ENCODE results near the gene C11orf68. TPM values are rescaled to one million over a fixed set of nuclear protein-coding genes. Genes with fewer than 3 reads are reported as not detected.

C11orf68 gene
- total RNA-seq, 6 experiments from 2014 or later = 79.0 to 94.6 (median 85.0) TPM

DNA sequence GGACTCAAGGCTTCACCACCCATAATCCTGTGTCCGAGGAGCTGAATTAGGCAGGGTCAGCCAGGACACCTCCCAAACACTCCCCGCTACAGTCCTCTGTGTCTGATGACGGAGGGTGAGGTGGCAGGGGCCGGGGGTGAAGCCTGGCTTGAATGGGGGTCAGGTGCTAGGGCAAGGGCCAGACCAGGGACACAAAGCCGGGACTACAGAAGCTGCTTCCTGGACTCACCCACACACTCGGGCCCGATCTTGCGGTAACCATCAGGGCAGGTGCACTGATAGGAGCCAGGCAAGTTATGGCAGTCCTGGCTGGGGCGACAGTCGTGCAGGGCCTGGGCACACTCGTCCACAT lies 48.6 kb downstream of the C11orf68 start:
- peaks cover 38% of the 10 kb centered on the region for H3K36me3 Mint-ChIP-seq (ENCODE audit: low read depth)
- no peak for DNase-seq
- H3K4me3 Mint-ChIP-seq = peak overlapping the region; percentile 95
- peaks cover 45% of the 10 kb centered on the region for H3K4me1 Mint-ChIP-seq (ENCODE audit: low read depth)
- TF ChIP-seq, protein P1, sequence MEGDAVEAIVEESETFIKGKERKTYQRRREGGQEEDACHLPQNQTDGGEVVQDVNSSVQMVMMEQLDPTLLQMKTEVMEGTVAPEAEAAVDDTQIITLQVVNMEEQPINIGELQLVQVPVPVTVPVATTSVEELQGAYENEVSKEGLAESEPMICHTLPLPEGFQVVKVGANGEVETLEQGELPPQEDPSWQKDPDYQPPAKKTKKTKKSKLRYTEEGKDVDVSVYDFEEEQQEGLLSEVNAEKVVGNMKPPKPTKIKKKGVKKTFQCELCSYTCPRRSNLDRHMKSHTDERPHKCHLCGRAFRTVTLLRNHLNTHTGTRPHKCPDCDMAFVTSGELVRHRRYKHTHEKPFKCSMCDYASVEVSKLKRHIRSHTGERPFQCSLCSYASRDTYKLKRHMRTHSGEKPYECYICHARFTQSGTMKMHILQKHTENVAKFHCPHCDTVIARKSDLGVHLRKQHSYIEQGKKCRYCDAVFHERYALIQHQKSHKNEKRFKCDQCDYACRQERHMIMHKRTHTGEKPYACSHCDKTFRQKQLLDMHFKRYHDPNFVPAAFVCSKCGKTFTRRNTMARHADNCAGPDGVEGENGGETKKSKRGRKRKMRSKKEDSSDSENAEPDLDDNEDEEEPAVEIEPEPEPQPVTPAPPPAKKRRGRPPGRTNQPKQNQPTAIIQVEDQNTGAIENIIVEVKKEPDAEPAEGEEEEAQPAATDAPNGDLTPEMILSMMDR (IDR thresholded peaks at IDR 0.05) = no peak
- peaks cover 23% of the 10 kb centered on the region for H3K27me3 Mint-ChIP-seq (ENCODE audit: insufficient read depth)
- peak overlapping the region; percentile 94 for H3K27ac Mint-ChIP-seq
- H3K9me3 Mint-ChIP-seq = no peaks in the 10 kb centered on the region

DNA sequence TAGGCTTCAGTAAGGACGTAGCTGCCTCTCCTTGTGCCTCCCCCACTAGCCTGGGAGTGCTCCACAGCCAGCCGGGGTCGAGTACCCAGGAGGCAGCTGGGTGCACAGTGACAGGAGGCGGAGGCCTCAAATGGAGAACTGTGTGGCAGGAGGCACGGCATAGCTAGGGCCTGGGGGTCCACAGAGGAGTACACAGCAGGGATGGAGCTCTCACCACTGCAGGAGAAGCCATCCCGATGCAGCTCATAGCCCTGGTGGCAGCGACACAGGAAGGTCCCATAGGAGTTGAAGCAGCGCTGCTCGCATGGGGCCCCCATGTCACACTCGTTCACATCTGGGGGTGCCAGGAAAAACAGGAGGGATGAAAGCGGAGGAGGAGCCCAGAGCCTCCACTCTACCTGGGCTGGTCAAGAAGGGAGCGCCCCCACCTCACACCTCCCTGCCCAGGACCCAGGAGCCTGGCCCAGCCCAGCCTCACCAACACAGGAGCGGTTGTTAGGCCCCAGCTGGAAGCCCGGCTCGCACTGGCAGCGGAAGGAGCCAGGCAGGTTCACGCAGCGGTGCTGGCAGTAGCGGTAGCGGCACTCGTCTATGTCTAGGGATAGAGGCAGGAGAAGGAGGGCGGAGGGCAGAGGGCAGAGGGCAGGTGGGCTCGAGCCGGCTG lies 49.1 kb downstream of the C11orf68 start:
- TF ChIP-seq, protein P1 (IDR thresholded peaks at IDR 0.05) = no peak
- H3K27me3 Mint-ChIP-seq (ENCODE audit: insufficient read depth) = peaks cover 28% of the 10 kb centered on the region
- H3K4me3 Mint-ChIP-seq = peak overlapping the region; percentile 39; the same call in 1 of the 2 replicates
- DNase-seq = no peak
- H3K9me3 Mint-ChIP-seq = no peaks in the 10 kb centered on the region
- H3K27ac Mint-ChIP-seq = peak overlapping the region; percentile 67
- peaks cover 45% of the 10 kb centered on the region for H3K4me1 Mint-ChIP-seq (ENCODE audit: low read depth)
- peaks cover 38% of the 10 kb centered on the region for H3K36me3 Mint-ChIP-seq (ENCODE audit: low read depth)

DNA sequence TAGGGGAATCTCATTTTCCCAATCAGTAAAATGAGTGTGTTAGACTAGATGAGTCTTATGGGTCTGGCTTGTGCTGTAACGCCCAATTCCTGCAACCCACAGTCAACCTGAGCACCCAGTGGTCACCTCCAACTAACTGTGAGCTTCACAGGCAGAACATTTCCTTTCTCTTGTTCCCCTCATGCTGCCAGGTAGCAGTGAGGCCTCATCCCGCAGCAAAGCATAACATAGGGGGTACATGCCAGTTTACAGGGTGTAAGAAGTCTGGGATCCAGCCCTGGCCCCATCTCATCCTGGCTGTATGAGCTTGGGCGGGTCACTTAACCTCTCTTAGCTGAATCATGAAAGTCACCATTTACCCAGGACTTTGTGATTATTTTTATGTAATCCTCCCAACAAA lies 50.0 kb downstream of the C11orf68 start:
- peak overlapping the region; percentile 67 for H3K27ac Mint-ChIP-seq
- no peak overlapping the region for H3K4me3 Mint-ChIP-seq
- peaks cover 49% of the 10 kb centered on the region for H3K4me1 Mint-ChIP-seq (ENCODE audit: low read depth)
- peaks cover 38% of the 10 kb centered on the region for H3K36me3 Mint-ChIP-seq (ENCODE audit: low read depth)
- TF ChIP-seq, protein P1 (IDR thresholded peaks at IDR 0.05) = no peak
- H3K27me3 Mint-ChIP-seq (ENCODE audit: insufficient read depth) = peaks cover 28% of the 10 kb centered on the region
- DNase-seq = no peak
- H3K9me3 Mint-ChIP-seq = no peaks in the 10 kb centered on the region

DNA sequence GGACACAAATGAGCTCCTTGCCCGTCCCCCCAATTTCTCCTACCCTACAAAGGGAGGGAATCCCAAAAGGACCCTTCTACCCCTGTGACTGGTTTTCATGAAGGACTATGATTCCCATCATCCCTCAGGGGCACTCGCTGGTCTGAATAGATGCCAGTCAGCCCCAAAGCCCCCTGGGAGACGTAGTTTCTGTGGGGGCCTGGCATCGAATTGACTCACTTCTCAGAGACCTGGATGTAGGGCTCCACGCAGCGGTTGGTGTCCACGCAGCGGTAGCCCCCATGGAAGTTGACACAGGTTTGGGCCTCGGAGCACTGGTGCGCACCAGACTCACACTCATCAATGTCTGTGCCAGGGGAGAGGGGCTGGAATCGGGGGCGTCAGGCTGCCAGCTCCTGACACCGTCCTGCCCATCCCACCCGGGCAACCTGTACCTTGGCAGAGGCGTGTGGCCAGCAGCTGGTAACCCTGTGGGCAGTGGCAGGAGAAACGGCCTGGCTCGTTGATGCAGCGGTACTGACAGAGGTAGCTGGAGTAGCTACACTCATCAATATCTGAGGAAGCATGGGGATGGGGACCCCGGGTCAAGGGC lies 50.7 kb downstream of the C11orf68 start:
- Mint-ChIP-seq H3K27me3 (ENCODE audit: insufficient read depth) (peaks cover 28% of the 10 kb centered on the region), H3K4me1 (ENCODE audit: low read depth) (peaks cover 48% of the 10 kb centered on the region), H3K9me3 (no peaks in the 10 kb centered on the region), H3K27ac (no peak overlapping the region), H3K4me3 (no peak overlapping the region), H3K36me3 (ENCODE audit: low read depth) (peaks cover 38% of the 10 kb centered on the region)
- DNase-seq = no peak
- TF ChIP-seq, protein P1 (IDR thresholded peaks at IDR 0.05) = no peak

DNA sequence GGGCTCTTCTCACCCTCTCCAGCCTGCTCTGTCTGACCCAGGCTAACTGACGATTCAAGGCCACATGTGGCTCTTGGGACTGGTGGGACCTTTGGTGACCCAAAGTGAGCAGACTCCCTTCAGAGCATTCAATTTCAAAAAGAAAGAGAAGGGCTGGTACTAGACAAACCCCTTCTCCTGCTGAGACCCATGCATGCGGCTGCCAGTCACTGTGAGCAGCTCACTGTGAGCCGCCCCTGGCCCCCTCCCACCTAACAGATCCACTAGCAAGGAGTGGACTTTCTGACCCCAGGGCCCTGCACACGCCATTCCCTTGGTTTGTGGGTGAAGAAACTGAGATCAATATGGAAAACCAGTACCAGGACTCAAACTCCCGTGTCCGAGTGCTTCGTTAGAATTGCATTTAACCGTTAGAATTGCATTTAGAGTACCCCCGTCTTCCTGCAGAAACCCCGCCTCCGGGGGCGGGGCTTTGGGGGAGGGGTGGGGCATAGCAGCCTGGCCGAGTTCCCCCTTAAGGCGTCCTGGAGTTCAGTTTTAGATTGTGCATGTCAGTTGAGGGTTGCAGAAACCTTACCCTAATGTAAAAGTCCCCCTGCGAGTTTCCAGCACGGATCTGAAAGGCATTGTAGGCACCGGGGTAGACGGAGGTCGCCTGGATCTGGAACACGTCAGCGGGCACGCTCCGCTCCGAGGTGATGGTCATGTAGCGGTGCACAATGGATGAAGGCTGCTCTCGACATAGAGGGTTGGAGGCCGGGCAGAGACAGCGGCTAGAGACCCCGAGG lies 51.4 kb downstream of the C11orf68 start:
- Mint-ChIP-seq H3K27me3 (ENCODE audit: insufficient read depth) (peaks cover 28% of the 10 kb centered on the region), H3K27ac (peak overlapping the region; percentile 29; the same call in 1 of the 2 replicates), H3K36me3 (ENCODE audit: low read depth) (peaks cover 44% of the 10 kb centered on the region), H3K9me3 (no peaks in the 10 kb centered on the region), H3K4me1 (ENCODE audit: low read depth) (peaks cover 50% of the 10 kb centered on the region), H3K4me3 (peak overlapping the region; percentile 20; the same call in 1 of the 2 replicates)
- DNase-seq = no peak
- TF ChIP-seq, protein P1 (IDR thresholded peaks at IDR 0.05) = no peak

Other genes with a start within 250 kb of the C11orf68 start
- 10 to 100 TPM; 36.5 to 42.6 (median 38.9) TPM for gene KAT5, start 206.8 kb downstream of the C11orf68 start, total RNA-seq (2021; fragmentation: NEBNext Ultra II Directional; extraction: Animal tissue kit (Norgen Biotek cat#: 25700))
- gene RNASEH2C, start 198.3 kb downstream of the C11orf68 start, total RNA-seq (2021; fragmentation: NEBNext Ultra II Directional; extraction: Animal tissue kit (Norgen Biotek cat#: 25700)) = 10 to 100 TPM; 54.0 to 85.6 (median 61.4) TPM
- gene AP5B1, start 138.1 kb downstream of the C11orf68 start, total RNA-seq (2021; fragmentation: NEBNext Ultra II Directional; extraction: Animal tissue kit (Norgen Biotek cat#: 25700)) = 10 to 100 TPM in 2 of 6 experiments, 1 to 10 TPM in 4; 8.7 to 11.1 (median 9.5) TPM
- gene OVOL1, start 132.0 kb downstream of the C11orf68 start, total RNA-seq (2021; fragmentation: NEBNext Ultra II Directional; extraction: Animal tissue kit (Norgen Biotek cat#: 25700)) = not detected
- not detected for gene SNX32, start 85.1 kb downstream of the C11orf68 start, total RNA-seq (2021; fragmentation: NEBNext Ultra II Directional; extraction: Animal tissue kit (Norgen Biotek cat#: 25700))
- 1,000 to 10,000 TPM; 2,002 to 2,288 (median 2,238) TPM for gene CFL1, start 60.9 kb downstream of the C11orf68 start, total RNA-seq (2021; fragmentation: NEBNext Ultra II Directional; extraction: Animal tissue kit (Norgen Biotek cat#: 25700))
- 10 to 100 TPM; 38.4 to 47.9 (median 43.1) TPM for gene MUS81, start 58.6 kb downstream of the C11orf68 start, total RNA-seq (2021; fragmentation: NEBNext Ultra II Directional; extraction: Animal tissue kit (Norgen Biotek cat#: 25700))
- gene EFEMP2, start 46.3 kb downstream of the C11orf68 start, total RNA-seq (2021; fragmentation: NEBNext Ultra II Directional; extraction: Animal tissue kit (Norgen Biotek cat#: 25700)) = 100 to 1,000 TPM; 318 to 359 (median 329) TPM
- under 1 TPM in 4 of 6 experiments, not detected in 2; 0.11 to 0.22 (median 0.14) TPM for gene CTSW, start 39.2 kb downstream of the C11orf68 start, total RNA-seq (2021; fragmentation: NEBNext Ultra II Directional; extraction: Animal tissue kit (Norgen Biotek cat#: 25700))
- 100 to 1,000 TPM; 117 to 145 (median 135) TPM for gene FIBP, start 30.6 kb downstream of the C11orf68 start, total RNA-seq (2021; fragmentation: NEBNext Ultra II Directional; extraction: Animal tissue kit (Norgen Biotek cat#: 25700))
- 100 to 1,000 TPM in 2 of 6 experiments, 10 to 100 TPM in 4; 78.9 to 112 (median 87.7) TPM for gene CCDC85B, start 28.4 kb downstream of the C11orf68 start, total RNA-seq (2021; fragmentation: NEBNext Ultra II Directional; extraction: Animal tissue kit (Norgen Biotek cat#: 25700))
- gene FOSL1, start 18.7 kb downstream of the C11orf68 start, total RNA-seq (2021; fragmentation: NEBNext Ultra II Directional; extraction: Animal tissue kit (Norgen Biotek cat#: 25700)) = 100 to 1,000 TPM; 134 to 275 (median 234) TPM
- 100 to 1,000 TPM; 362 to 687 (median 615) TPM for gene DRAP1, start 364 bp upstream of the C11orf68 start, total RNA-seq (2021; fragmentation: NEBNext Ultra II Directional; extraction: Animal tissue kit (Norgen Biotek cat#: 25700))
- under 1 TPM in 1 of 6 experiments, not detected in 5; 0.23 TPM for gene TSGA10IP, start 26.4 kb upstream of the C11orf68 start, total RNA-seq (2021; fragmentation: NEBNext Ultra II Directional; extraction: Animal tissue kit (Norgen Biotek cat#: 25700))
- 10 to 100 TPM; 51.7 to 69.3 (median 61.0) TPM for gene SART1, start 42.7 kb upstream of the C11orf68 start, total RNA-seq (2021; fragmentation: NEBNext Ultra II Directional; extraction: Animal tissue kit (Norgen Biotek cat#: 25700))
- 10 to 100 TPM; 28.6 to 36.8 (median 31.7) TPM for gene EIF1AD, start 83.1 kb upstream of the C11orf68 start, total RNA-seq (2021; fragmentation: NEBNext Ultra II Directional; extraction: Animal tissue kit (Norgen Biotek cat#: 25700))
- 100 to 1,000 TPM; 257 to 337 (median 300) TPM for gene BANF1, start 83.4 kb upstream of the C11orf68 start, total RNA-seq (2021; fragmentation: NEBNext Ultra II Directional; extraction: Animal tissue kit (Norgen Biotek cat#: 25700))
- under 1 TPM in 2 of 6 experiments, not detected in 4; 0.33 to 0.83 TPM for gene CST6, start 92.9 kb upstream of the C11orf68 start, total RNA-seq (2021; fragmentation: NEBNext Ultra II Directional; extraction: Animal tissue kit (Norgen Biotek cat#: 25700))
- 1 to 10 TPM; 2.1 to 3.8 (median 2.7) TPM for gene CATSPER1, start 107.4 kb upstream of the C11orf68 start, total RNA-seq (2021; fragmentation: NEBNext Ultra II Directional; extraction: Animal tissue kit (Norgen Biotek cat#: 25700))
- under 1 TPM in 1 of 6 experiments, not detected in 5; 0.14 TPM for gene GAL3ST3, start 130.1 kb upstream of the C11orf68 start, total RNA-seq (2021; fragmentation: NEBNext Ultra II Directional; extraction: Animal tissue kit (Norgen Biotek cat#: 25700))
- gene SF3B2, start 133.3 kb upstream of the C11orf68 start, total RNA-seq (2021; fragmentation: NEBNext Ultra II Directional; extraction: Animal tissue kit (Norgen Biotek cat#: 25700)) = 100 to 1,000 TPM; 199 to 240 (median 222) TPM
- 100 to 1,000 TPM in 2 of 6 experiments, 10 to 100 TPM in 4; 82.8 to 114 (median 91.8) TPM for gene PACS1, start 151.2 kb upstream of the C11orf68 start, total RNA-seq (2021; fragmentation: NEBNext Ultra II Directional; extraction: Animal tissue kit (Norgen Biotek cat#: 25700))